ENCODE results near the gene ANGPTL5. TPM values are rescaled to one million over a fixed set of nuclear protein-coding genes. Genes with fewer than 3 reads are reported as not detected.
A peak's percentile ranks its signal among the peaks of the same experiment; 100 is the strongest.
"Not testable (repeated sequence)": the region's sequence is repeated elsewhere in the genome, so short reads cannot be mapped to it uniquely, and the experiment has no call there.

Gene ANGPTL5
- total RNA-seq: 1 to 10 TPM in 1 of 4 donors, under 1 TPM in 3; 0.44 to 9.6 (median 0.61) TPM

GRCh38 chr11:101916422-101916821 is at the start of gene ANGPTL5:
TSS of gene ANGPTL5 (minus strand) at chr11:101916522. CDS start at chr11:101907909, 8,613 bp downstream.
- Histone ChIP-seq H3K9me3 (no peaks in the 10 kb centered on the region), H3K36me3 (no peaks in the 10 kb centered on the region), H3K4me1 (peaks cover 0 to 24% (median 11%) of the 10 kb centered on the region in 4 donors), H3K4me3 (peak within 1 kb of the TSS; percentile 48 to 82 (median 64)), H3K27ac (peak within 1 kb of the TSS; percentile 75 to 94 (median 89)), H3K27me3 (no peaks in the 10 kb centered on the region)
- no peak for DNase-seq (ENCODE audit: low spot score in 2 of 2)
- WGBS, 2 donors: 34 to 42% methylated on average over 2 of the region's 2 CpGs
- TF ChIP-seq, protein P1, sequence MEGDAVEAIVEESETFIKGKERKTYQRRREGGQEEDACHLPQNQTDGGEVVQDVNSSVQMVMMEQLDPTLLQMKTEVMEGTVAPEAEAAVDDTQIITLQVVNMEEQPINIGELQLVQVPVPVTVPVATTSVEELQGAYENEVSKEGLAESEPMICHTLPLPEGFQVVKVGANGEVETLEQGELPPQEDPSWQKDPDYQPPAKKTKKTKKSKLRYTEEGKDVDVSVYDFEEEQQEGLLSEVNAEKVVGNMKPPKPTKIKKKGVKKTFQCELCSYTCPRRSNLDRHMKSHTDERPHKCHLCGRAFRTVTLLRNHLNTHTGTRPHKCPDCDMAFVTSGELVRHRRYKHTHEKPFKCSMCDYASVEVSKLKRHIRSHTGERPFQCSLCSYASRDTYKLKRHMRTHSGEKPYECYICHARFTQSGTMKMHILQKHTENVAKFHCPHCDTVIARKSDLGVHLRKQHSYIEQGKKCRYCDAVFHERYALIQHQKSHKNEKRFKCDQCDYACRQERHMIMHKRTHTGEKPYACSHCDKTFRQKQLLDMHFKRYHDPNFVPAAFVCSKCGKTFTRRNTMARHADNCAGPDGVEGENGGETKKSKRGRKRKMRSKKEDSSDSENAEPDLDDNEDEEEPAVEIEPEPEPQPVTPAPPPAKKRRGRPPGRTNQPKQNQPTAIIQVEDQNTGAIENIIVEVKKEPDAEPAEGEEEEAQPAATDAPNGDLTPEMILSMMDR (IDR thresholded peaks at IDR 0.05): no peak
- TF ChIP-seq EP300 (IDR thresholded peaks at IDR 0.05): no peak
- no peak for TF ChIP-seq POLR2A (IDR thresholded peaks at IDR 0.05)

DNA sequence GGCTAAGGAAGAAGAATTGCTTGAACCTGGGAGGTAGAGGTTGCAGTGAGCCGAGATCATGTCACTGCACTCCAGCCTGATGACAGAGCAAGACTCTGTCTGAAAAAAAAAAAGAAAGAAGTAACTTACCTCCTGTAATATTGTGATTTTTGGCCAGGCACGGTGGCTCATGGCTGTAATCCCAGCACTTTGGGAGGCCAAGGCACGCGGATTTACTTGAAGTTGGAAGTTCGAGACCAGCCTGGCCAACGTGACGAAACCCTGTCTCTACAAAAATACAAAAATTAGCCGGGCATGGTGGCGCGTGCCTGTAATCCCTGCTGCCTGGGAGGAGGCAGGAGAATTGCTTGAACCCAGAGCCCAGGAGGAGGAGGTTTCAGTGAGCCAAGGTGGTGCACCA is 47.9 kb upstream of the ANGPTL5 start:
- not testable (repeated sequence) for H3K9me3 ChIP-seq; DNase-seq (ENCODE audit: low spot score in 2 of 2); H3K4me1 ChIP-seq; H3K27me3 ChIP-seq; H3K27ac ChIP-seq; H3K4me3 ChIP-seq
- WGBS, 2 donors: 95 to 98% methylated on average over 10 of the region's 10 CpGs
- peaks cover 0 to 21% (median 0%) of the 10 kb centered on the region in 3 donors for H3K36me3 ChIP-seq

GRCh38 chr11:101960231-101960630 is 43.9 kb upstream of the ANGPTL5 start:
- TF ChIP-seq EP300 (IDR thresholded peaks at IDR 0.05) (no peak), POLR2A (IDR thresholded peaks at IDR 0.05) (no peak)
- TF ChIP-seq, protein P1 (IDR thresholded peaks at IDR 0.05): no peak
- Histone ChIP-seq H3K36me3 (peaks cover 0 to 59% (median 0%) of the 10 kb centered on the region in 3 donors), H3K27me3 (no peaks in the 10 kb centered on the region), H3K9me3 (no peaks in the 10 kb centered on the region), H3K4me1 (no peaks in the 10 kb centered on the region), H3K4me3 (no peak overlapping the region), H3K27ac (no peak overlapping the region)
- WGBS, 2 donors: 86 to 93% methylated on average over 1 of the region's 1 CpG
- DNase-seq (ENCODE audit: low spot score in 2 of 2): no peak

DNA sequence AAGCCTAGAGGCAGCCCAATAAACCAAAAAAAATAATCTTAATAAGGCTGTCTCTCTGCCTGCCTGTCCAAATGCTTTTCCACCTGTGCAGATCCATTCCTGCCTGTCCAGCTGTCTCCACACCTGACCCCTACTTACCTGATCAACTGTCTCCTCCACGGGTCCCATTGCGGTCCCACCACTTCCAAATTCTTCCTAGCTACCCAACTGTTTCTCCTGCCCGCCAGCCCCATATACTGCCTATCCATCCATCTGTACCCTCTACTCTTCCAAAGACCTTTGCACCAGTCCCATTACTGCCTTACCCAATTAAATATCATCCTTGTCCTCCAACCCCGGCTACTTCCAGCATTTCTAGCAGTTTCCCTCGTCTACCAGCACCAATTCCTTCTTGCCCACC is 39.4 kb upstream of the ANGPTL5 start:
- no peak for DNase-seq (ENCODE audit: low spot score in 2 of 2)
- no peak overlapping the region for H3K27ac ChIP-seq
- WGBS, 2 donors: 91 to 95% methylated on average over 5 of the region's 5 CpGs
- no peaks in the 10 kb centered on the region for H3K4me1 ChIP-seq
- no peaks in the 10 kb centered on the region for H3K27me3 ChIP-seq
- no peak overlapping the region for H3K4me3 ChIP-seq
- peaks cover 0 to 55% (median 0%) of the 10 kb centered on the region in 3 donors for H3K36me3 ChIP-seq
- H3K9me3 ChIP-seq: no peaks in the 10 kb centered on the region
- TF ChIP-seq EP300 (IDR thresholded peaks at IDR 0.05) (no peak), POLR2A (IDR thresholded peaks at IDR 0.05) (no peak)
- TF ChIP-seq, protein P1 (IDR thresholded peaks at IDR 0.05): no peak

DNA sequence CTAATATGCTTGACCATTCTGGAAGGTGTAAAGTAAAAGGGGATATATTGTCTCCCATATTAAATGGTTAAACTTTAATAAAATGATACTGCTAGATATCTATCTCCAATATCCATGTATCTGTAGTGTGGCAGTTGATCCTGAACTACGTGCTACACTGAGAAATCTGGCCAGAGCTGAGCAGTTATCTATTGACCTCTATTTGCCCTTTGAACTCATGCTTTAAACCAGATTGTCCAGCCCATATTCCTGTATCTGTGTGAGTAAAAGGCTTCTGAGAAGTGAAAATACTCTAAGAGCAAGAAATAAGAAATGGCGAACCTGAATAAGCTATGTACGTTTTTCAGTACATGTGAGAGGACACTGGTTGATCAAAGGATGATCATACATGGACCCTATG is 39.0 kb upstream of the ANGPTL5 start:
- H3K36me3 ChIP-seq: peaks cover 0 to 55% (median 0%) of the 10 kb centered on the region in 3 donors
- no peaks in the 10 kb centered on the region for H3K27me3 ChIP-seq
- no peak for TF ChIP-seq POLR2A (IDR thresholded peaks at IDR 0.05)
- TF ChIP-seq, protein P1 (IDR thresholded peaks at IDR 0.05): no peak
- no peaks in the 10 kb centered on the region for H3K9me3 ChIP-seq
- H3K4me1 ChIP-seq: no peaks in the 10 kb centered on the region
- DNase-seq (ENCODE audit: low spot score in 2 of 2): no peak
- H3K27ac ChIP-seq: no peak overlapping the region
- 87 to 91% methylated on average over 3 of the region's 3 CpGs for WGBS, 2 donors
- no peak overlapping the region for H3K4me3 ChIP-seq

Data from tibial nerve (tissue), 4 donors.